T-helper 17 cell (primary cell): ENCODE measurements around the gene GPRIN2. TPM values are rescaled to one million over a fixed set of nuclear protein-coding genes. Genes with fewer than 3 reads are reported as not detected.

ENCODE experiments used
- total RNA-seq, 4 donors: library from RNA in 2 of 4; stranded (reverse) in 2 of 4; gene quantifications; one replicate each; pipeline ENCODE4 v1.2.3 and lab custom pipeline; 2022 to 2026

GPRIN2 gene
- total RNA-seq, 2 donors from 2014 or later = not detected

Other genes with a start within 250 kb of the GPRIN2 start
- not detected for gene ANXA8L1, start 180.9 kb downstream of the GPRIN2 start, total RNA-seq
- gene NPY4R, start 90.7 kb downstream of the GPRIN2 start, total RNA-seq = not detected
- 1 to 10 TPM; 1.0 to 1.1 TPM for gene SYT15, start 22.5 kb upstream of the GPRIN2 start, total RNA-seq